T-helper 9 cell (primary cell): ENCODE data around the gene MEIOB.
"Not testable (repeated sequence)": the region's sequence is repeated elsewhere in the genome, so short reads cannot be mapped to it uniquely, and the experiment has no call there.

Experiments
- DNase-seq: peaks from one replicate; pipeline ENCODE4 v3.0.0-alpha.2; 2020

MEIOB gene

DNA sequence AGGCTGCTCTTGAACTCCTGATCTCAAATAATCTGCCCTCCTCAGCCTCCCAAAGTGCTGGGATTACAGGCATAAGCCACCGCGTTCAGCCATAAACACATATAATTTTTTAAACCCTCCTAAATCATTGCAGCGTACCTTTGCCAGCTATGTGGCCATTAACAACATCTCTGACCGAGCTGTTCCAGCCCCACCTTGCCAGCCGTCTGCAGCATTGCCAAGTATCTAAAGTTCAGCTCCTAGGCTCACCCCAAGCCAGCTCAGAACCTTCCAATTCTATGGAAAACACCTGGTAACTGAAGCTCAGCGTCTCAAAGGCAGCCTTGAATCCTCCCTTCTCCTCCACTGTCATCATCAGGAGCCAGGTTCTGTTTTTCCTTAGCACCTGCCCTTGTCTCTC, 5.1 kb upstream of the MEIOB start:
- DNase-seq: no peak

DNA sequence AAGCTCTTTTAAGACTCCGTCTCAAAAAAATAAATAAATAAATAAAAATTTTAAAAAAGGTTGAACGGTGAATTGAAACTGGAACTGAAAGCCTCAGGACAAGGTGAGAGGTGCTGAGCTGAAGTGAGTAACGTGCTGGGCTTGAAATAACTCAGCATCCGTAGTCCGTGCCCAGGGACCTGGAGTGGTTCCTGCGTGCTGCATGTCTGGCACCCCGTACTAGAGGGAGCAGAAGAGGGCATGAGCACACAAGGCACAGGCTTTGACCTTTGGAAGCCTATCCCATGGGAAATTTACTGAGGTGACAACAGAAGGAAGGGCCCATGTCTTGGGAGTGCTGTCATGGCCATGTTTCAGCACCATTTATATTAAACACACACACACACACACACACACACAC, 4.5 kb upstream of the MEIOB start:
- no peak for DNase-seq

DNA sequence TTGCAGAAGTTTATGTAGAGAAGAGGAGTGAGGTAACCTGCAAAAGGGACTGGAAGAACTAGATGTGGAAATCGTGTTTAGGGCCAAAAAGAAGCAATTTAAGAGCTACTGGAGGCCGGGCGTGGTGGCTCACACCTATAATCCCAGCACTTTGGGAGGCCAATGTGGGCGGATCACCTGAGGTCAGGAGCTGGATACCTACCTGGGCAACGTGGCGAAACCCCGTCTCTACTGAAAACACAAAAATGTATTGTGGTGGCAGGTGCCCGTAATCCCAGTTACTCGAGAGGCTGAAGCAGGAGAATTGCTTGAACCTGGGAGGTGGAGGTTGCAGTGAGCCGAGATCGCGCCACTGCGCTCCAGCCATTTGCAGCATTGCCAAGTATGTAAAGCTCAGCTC, 4.1 kb upstream of the MEIOB start:
- not testable (repeated sequence) for DNase-seq

DNA sequence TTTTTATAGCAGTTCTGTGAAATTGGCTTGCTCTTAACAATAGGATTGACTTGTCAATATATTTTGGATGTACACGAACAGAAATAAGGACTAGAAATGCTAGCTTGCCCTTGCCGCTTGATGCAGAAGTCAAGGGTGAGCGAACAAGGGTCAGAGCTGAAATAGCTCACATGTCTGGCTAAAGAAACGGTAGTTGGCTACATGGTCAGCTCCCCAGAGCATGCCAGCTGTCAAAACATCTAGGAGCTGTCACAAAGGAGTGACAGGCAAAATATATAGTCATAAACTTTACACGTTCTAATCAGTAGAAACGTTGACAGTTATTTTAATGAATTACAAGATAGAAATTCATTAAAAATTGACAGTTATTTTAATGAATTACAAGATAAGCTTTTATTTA, 2.9 kb upstream of the MEIOB start:
- no peak for DNase-seq

- no peak for DNase-seq
Measured at GRCh38 chr16:1870365-1871082, 1.4 kb downstream of the MEIOB start.

GRCh38 chr16:1865902-1866690, 5.9 kb downstream of the MEIOB start:
- no peak for DNase-seq

DNA sequence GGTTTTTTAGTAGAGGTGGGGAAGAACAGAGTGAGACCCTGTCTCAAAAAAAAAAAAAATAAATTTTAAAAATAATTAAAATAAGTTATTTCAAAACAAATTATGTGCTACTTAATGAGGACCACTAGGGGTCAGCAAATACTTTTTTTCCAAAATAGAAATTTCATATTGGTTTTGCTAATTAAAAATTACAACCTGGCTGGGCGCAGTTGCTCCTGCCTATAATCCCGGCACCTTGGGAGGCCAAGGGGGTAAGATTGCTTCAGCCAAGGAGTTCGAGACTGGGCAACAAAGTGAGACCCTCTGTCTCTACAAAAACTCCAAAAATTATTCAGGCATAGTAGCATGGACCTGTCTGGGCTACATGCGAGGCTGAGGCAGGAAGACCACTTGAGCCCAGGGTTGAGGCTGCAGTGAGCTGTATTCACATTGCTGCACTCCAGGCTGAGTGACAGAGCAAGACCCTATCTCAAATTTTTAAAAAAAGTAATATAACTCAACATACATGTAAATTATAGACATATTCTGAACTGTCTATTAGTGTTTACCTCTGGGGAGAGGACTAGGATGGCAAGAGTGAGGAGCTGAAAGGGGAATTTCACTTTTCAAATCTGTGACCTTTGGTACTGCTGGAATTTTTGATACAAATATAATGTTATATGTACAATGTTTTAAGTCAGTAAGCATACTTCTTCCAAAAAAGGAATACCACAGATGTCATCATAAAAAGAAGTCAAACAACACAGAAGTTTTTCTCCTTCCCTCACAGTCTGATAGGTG, 8.1 kb downstream of the MEIOB start:
- DNase-seq: no peak

- DNase-seq: no peak
Measured at GRCh38 chr16:1862394-1862793, 9.6 kb downstream of the MEIOB start.

DNA sequence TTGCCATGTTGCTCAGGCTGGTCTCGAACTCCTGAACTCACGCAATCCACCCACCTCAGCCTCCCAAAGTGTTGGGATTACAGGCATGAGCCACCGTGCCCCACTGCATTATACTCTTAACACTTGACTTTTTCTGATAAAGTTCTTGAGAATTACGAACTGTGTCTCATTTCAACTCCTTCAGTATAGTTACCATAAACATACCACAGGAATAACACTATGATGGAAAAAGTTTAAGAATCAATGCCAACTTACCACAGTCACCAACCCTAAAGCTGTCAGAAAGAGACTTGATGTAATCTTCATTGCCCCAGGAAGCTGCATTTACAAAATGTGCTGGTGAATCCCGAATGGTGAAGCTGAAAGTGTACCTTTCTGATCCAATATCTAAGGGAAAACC, 10.2 kb downstream of the MEIOB start:
- DNase-seq: no peak

GRCh38 chr16:1859650-1860049, 12.3 kb downstream of the MEIOB start:
- DNase-seq: no peak

- no peak for DNase-seq
Measured at GRCh38 chr16:1858189-1858865, 13.6 kb downstream of the MEIOB start.

- DNase-seq: no peak
Measured at GRCh38 chr16:1857433-1858097, 14.4 kb downstream of the MEIOB start.

- no peak for DNase-seq
Measured at GRCh38 chr16:1851793-1852192, 20.2 kb downstream of the MEIOB start.

DNA sequence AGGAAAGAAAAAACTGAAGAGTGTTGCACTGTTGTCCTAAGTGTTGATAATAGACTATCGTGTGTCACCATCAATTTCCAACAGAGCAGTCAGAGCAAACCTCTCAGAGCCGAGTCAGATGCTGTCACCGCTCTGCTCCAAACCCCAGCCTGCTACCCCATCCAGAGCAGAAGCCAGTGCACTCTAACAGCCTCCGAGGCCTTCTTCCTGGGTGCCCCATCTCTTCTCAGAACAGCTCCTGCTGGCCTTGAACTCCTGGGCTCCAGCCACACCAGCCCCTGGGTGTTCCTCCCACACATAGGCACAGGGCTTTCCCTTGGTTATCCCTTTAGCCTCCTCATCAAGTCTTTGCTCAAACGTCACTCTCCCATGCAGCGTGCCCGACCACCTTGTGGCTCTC, 21.0 kb downstream of the MEIOB start:
- no peak for DNase-seq

DNA sequence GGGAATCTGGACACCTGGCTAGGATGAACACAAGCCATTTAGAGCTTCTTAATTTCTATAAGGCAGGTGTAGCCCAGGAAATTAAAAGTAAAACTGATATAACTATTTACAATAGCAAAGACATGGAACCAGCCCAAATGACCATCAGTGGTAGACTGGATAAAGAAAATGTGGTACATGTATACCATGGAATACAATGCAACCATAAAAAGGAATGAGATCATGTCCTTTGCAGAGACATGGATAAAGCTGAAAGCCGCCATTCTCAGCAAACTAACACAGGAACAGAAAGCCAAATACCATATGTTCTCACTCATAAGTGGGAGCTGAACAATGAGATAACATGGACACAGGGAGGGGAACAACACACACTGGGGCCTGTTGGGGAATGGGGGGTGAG, 25.5 kb downstream of the MEIOB start:
- DNase-seq: no peak

- DNase-seq: no peak
Measured at GRCh38 chr16:1845985-1846384, 26.0 kb downstream of the MEIOB start.

GRCh38 chr16:1839554-1839953, 32.4 kb downstream of the MEIOB start:
- no peak for DNase-seq

DNA sequence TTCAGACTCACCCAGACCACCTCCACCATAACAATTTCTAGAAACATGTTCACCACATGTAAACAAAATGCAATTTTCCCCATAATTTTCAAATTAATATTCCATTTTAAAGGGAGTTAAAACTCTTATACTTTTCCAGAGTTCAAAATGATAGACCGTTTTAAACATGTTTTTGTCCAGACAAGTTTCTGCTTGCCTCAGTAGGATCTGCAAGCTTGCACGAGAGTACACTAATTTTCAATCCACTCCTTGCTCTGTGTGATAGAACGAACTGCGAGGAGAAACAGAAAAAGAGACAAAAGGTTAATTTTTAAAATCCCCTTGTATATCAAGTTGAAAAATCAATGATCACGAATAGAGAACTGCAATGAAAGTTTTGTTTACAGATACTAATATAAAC, 37.9 kb downstream of the MEIOB start:
- DNase-seq: no peak

- DNase-seq: no peak
Measured at GRCh38 chr16:1832838-1833454, 39.0 kb downstream of the MEIOB start.

GRCh38 chr16:1831186-1832075, 40.5 kb downstream of the MEIOB start:
- no peak for DNase-seq

GRCh38 chr16:1830213-1830612, 41.8 kb downstream of the MEIOB start:
- no peak for DNase-seq
